Inflammatory macrophage treated with lipopolysaccharide for 1 hour (primary cell): Measurements from ENCODE around the gene RPL36AL.
A peak's percentile ranks its signal among the peaks of the same experiment; 100 is the strongest.
"Not testable (repeated sequence)": the region's sequence is repeated elsewhere in the genome, so short reads cannot be mapped to it uniquely, and the experiment has no call there.

Experiments
- DNase-seq, 2 donors: peaks; one replicate each; pipeline ENCODE4 v3.0.0-alpha.2; 2020 to 2022

Gene RPL36AL

DNA sequence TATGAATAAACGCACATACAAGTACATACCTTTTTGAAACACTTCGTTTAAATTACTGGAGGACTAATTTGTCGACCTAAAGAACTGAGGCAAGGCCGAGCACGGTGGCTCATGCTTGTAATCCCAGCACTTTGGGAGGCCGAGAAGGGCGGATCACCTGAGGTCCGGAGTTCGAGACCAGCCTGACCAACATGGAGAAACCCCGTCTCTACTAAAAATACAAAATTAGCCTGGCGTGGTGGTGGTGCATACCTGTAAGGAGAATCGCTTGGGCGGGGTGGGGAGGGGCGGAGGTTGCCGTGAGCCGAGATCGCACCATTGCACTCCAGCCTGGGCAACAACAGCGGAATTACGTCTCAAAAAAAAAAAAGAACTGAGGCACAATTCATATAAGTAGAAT, 1.2 kb downstream of the RPL36AL start:
- not testable (repeated sequence) for DNase-seq

DNA sequence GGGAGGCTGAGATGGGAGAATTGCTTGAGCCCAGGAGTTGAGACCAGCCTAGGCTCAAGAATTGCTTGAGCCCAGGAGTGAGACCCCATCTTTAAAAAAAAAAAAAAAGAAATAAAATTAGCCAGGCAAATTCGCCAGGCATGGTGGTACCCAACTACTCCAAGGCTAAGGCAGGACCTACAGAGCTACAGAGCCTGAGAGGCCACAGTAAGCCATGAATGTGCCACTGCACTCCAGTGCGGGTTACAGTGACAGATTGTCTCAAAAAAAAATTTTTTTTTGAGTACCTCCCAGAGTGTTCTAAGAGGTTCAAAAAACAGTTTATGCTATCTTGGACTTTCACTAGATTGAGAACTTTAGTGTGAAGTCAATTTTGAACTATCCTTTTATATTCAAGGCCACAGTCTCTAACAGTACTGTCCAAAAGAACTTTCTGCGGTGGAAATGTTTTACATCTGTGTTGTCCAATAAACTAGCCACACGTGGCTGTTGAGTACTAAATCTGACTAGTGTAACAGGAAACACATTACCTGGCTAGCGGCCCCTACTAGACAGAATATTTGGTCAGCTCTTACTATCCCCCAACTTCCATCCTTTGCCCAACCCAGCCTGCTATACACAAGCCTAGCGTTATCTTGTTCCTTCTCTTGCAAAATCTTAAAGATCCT, 2.4 kb downstream of the RPL36AL start:
- DNase-seq = no peak

DNA sequence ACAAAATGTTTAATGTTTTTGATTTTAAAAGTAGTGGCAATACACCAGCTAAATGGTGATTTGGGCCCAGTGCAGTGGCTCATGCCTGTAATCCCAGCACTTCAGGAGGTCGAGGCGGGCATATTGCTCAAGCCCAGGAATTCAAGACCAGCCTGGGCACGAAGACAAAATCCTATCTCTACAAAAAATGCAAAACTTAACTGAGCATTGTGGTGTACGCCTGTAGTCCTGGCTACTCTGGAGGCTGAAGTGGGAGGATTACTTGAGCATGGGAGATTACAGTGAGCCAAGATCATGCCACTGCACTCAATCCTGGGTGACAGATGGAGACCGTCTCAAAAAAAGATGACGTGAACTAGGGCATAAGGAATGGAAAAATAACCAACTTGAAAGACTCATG, 4.7 kb downstream of the RPL36AL start:
- DNase-seq = no peak

DNA sequence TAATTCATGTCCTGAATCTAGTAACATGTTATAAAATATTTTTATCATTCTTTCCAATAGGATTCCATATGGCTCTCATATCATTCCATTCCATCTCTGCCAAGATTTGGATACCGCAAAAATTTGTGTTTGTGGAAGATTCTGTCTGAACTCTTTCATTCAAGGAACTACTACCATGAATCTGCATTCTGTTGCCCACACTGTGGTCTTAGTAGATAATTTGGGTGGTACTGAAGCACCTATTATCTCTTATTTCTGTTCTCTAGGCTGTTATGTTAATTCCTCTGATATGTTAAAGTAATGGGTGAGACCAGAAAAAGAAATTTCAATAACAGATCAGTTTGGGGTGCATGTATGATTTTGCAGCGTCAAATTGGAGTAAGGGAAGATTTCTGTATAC, 6.2 kb downstream of the RPL36AL start:
- DNase-seq = no peak

DNA sequence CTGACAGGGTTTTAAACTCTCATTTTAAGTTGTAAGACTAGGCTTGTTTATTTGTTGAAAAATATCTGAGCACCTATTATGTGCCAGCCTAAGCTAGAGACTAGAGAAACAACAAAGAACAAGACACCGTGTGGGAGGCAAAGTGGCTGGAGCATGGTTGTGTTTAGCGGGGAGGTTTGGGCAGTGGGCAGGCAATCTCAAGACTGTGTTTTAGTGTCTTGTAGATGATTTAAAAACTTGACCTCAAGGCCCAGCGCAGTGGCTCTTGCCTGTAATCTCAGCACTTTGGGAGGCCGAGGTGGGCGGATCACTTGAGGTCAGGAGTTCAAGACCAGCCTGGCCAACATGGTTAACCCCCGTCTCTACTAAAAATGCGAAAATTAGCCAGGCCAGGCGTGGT, 7.8 kb downstream of the RPL36AL start:
- DNase-seq = no peak

DNA sequence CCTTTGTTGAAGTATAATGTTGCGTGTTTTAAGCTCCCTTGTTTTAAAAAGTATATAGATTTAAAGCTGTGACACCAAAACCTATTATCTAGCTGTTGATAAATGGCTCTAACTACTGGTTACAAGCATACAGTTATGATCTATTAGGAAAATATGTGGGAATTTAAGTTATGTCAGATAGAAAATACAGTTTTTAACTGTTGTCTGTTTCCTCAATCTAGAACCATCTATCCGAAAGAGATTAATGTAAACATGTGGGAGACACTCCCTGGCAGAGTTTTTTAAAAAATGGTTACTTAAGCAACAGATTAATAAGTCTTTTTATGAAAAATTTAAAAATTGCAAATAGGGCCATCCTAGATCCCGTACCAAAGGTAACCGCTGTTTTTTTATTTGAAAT, 8.2 kb downstream of the RPL36AL start:
- DNase-seq = no peak

DNA sequence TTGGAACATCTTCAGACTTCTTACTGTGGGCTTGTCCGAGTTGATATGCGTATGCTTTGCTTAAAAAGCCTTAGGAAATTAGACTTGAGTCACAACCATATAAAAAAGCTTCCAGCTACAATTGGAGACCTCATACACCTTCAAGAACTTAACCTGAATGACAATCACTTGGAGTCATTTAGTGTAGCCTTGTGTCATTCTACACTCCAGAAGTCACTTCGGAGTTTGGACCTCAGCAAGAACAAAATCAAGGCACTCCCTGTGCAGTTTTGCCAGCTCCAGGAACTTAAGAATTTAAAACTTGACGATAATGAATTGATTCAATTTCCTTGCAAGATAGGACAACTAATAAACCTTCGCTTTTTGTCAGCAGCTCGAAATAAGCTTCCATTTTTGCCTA, 12.8 kb downstream of the RPL36AL start:
- DNase-seq = no peak

DNA sequence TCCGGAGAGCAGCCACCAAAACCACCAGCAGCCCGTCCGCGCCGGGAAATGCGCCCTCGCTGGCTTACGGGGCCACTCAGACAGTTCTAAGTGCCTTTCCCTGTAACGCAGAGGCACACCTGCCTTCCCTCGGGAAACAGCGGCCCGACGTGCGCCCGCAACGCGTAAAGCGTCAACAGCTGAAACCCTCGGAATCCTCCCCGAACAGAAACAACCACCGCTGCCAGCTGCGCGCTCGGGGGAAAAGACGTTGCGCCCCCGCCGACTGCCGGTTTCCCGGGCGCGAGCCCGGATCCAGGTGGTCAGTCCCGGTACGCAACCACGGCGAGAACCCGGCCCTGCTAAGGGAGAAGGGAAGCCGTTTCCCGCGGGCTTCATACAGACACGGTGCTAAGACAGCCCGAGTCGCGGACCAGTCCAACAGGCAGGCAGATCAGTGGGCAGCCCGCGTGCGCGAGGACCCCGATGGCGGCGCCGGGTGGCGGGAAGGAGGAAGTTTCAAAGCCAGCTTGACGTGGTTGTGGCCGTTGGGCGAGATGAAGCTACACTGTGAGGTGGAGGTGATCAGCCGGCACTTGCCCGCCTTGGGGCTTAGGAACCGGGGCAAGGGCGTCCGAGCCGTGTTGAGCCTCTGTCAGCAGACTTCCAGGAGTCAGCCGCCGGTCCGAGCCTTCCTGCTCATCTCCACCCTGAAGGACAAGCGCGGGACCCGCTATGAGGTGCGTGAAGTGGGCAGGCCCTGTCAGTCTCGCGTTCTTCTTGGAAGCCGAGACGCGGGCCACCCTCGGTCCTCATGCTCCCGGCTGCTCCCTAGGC, 21.7 kb downstream of the RPL36AL start, which contains the start of gene LRR1:
TSS of gene LRR1 (plus strand) at position 456 of the 816 bp plus-strand sequence. CDS start at position 537, 81 bp downstream.
- peak; percentile 69 to 94 for DNase-seq

DNA sequence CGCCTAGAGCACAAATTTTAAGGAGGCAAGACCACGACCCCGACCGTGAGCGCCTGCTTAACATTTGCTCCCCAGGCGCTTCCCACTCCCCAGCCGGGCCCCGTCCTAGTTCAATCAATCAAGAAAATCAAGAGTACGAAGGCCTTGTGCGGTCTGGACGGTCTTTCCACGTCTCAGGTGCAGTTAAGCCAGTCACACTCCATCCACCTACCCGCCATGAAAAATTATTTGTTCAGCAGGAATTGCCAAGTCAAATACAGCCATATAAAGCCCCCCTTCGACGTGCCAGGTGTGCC, 22.3 kb downstream of the RPL36AL start:
- DNase-seq = no peak

DNA sequence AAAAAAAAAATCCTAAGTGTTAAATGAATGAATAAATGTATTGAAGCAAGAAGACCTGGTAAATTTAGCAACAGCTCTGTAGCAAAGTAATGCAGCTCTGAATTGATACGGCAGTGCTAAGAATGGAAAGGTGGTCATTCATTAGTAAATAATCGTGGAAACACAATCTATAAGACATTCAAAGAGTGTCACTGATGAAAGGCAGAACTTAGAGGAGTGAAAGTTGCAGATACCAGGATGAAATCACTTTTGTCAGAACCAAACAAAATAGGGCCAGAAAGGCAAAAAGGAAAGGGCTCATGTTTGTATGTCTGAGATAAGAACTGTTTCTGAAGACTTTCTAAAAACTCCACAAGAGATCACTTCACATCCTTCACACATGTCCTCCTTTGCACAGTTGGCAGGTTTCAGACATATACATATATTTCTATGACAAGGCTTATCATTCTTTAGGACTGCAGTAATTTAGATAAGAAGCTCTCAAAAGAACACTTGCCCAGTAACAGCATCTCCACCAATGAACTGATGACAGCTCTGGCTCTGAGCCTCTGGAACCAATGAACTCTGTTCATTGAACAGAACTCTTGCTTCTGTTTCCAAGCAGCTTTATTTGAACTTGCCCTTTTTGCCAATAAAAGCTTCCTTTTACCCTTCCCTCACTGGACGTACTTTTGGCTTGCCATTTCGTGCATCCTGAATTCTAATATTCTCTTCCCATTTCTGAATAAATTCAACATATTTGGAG, 25.9 kb downstream of the RPL36AL start:
- DNase-seq = no peak

DNA sequence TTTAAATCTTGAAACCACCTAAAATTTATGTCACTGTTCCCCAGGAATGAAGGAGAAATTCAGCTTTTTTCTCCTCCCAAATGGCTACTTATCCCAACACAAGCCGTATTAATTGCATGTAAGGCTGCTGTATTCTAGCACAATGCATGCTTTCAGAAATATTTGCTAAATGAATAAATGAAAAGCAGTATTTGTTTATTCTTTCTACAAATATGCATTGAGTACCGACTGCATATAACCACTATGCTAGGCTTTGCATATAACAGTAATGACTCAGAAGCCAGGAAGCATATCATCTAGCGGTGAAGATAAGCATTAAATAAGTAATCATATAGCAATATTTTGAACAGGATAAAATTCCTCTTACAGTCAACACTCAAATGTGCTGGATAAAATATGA, 27.4 kb downstream of the RPL36AL start:
- DNase-seq = no peak

DNA sequence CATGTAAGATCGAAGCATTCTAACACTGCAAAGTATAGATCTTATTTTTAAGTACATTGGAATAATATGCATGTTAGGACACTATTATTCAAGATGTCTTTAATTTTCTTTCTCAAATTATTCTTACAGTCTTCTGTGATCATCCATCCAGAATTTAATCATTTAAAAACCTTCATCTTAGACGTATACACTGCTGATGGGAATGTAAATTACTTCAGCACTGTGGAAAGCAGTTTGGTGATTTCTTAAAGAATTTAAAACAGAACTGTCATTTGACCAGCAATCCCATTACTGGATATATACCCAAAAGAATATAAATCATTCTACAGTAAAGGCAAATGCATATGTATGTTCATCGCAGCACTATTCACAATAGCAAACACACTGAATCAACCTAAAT, 31.0 kb downstream of the RPL36AL start:
- no peak for DNase-seq

DNA sequence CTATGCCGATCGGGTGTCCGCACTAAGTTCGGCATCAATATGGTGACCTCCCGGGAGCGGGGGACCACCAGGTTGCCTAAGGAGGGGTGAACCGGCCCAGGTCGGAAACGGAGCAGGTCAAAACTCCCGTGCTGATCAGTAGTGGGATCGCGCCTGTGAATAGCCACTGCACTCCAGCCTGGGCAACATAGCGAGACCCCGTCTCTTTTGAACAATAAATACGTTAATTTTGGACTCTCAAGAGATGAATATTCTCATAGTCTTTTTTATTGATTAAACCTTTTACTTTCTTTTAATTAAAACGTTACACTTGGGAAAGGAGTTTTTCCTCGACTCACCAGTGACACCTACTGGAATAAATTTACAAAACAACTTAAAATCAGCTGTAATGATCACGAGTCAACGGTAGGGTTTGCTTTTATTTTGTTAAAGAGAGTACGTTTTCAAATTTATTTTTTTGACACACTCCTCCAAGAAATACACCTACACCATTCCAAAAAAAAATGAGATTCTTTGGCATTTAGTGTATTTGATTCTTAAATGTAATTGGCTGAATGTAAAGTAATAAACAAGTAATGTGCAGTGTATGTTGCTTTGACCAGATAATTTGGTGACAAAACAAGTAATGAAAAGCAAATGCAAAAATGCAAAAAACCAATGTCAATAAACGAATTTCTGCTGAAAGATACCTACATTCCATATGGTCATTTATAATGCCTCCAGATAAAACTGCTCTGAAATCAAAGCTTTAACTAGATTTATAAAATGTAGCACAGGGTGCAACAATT, 33.6 kb downstream of the RPL36AL start:
- peak; percentile 74 to 94 for DNase-seq

DNA sequence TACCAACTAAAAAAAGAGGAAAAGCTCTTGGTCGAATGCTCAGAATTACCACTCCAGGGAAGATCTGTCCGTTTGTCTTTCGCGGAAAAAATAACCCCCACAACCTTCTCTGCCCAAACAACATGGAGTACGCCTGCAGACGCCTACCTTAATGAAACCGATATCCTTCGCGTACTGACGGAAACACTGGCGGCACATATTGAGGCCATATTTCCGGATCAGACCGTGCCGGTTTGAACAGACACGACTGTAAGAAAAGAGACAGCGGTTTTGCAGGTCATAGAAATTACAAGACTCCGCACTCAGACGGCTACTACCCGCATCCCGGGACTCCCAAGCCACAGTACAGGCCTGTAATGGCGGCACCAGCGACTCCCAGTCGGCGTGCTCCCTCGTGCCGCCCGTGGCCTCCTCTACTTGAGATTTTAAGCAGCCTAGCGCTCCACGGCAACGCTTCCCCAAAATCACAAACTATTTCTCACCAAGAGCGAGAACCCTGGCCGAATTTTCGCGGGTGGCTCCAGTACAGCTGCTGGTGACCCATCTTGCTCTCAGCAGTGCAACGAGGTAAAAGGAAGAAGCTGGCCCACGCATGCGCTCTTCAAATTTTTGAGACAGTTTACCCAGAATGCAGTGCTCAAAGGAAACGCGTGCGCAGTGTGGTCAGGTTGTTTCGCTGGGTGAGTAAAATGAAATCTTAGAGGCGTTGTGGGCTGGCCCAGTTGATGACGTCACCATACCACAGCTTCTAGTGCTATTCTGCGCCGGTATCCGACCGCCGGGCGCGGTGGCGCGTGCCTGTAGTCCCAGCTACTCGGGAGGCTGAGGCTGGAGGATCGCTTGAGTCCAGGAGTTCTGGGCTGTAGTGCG, 34.4 kb downstream of the RPL36AL start, which contains the start of gene RPS29:
TSS of gene RPS29 (minus strand) at position 578 of the 870 bp plus-strand sequence. CDS start at position 544, 34 bp downstream.
- DNase-seq = peak; percentile 99 to 100

DNA sequence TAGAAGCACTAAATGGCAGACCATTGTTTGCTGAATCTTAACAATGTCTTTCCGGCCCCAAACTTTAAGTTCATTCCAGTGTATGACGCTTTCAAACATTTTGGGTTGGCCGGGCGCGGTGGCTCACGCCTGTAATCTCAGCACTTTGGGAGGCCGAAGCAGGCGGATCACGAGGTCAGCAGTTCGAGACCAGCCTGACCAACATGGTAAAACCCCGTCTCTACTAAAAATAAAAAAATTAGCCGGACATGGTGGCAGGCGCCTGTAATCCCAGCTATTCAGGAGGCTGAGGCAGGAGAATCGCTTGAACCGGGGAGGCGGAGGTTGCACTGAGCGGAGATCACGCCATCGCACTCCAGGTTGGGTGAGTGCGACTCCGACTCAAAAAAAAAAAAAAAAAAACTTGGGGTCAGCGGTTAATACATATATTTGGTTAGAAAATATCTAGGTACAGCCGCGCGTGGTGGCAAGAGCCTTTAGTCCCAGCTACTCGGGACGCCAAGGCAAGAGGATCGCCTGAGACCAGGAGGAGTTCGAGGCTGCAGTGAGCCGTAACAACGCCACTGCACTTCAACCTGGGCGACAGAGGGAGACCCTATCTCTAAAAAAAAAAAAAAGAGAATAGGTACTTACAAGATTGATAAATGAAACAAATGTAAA, 35.3 kb downstream of the RPL36AL start:
- DNase-seq = not testable (repeated sequence)

DNA sequence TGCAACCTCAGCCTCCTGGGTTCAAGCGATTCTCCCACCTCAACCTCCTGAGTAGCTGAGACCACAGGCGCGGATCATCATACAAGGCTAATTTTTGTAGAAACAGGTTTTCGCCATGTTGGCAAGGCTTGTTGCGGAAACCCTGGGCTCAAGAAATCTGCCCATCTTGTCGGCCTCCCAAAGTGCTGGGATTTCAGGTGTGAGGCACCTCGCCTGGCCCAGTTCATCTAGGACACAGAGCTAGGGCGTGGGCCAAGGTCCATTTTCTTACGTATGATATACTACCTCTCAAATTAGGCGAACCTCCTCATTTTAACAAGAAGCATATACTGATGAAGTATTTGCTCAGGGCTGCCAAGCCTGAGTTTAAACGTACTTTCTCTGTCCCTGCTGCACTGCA, 36.4 kb downstream of the RPL36AL start:
- no peak for DNase-seq

DNA sequence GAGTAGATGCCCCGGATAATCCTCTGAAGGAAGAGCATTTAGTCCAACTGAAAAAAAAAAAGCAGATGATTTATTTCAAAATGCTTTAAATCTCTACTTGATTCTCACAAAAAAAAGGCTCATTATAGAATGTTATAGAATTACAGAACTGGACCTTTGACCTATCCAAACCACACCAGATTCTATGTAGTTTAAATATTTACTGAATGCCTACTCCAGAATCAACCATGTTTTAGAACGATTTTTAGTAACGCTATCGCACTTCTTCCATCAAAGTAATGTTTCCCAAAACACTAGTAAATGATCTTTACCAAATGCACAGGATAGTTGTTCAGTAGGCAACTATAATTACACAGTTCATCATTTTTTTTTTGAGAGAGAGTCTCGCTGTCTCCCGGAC, 36.8 kb downstream of the RPL36AL start:
- no peak for DNase-seq

DNA sequence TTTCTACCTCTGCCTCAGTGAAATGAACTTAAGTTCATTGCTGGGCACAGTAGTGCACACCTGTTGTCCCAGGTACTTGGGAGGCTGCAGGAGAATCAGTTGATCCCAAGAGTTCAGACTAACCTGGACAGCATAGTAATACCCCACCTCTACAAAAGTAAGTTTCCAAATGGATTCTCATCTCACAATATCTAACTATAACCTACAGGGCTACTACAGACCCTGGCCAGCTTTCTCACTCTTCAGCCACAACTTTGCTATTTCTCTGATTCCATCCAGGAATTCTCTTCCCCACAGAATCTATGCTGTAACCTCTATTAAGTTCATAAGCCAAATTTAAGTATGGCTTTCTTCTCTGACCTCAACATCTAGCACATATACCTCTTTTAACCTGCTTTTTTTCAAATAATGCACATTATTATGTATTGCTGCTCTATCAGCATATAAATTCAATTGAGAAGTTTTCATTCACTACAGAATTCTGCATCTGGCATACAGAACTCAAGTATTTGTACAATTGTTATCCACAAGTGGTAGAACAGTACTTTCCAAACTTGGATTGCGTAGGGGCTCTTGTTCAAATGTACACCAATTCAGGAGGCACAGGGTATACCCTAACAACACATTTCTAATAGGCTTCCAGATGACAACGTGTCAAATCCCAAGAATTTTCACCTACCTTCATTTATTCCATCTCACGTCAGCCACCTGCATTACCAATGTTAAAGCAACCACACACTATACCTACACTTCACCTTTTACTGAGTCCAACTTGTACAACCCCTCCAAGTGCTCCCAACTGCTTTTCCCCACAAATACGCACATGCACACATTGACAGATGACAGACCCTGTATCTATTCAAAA, 38.1 kb downstream of the RPL36AL start:
- no peak for DNase-seq

DNA sequence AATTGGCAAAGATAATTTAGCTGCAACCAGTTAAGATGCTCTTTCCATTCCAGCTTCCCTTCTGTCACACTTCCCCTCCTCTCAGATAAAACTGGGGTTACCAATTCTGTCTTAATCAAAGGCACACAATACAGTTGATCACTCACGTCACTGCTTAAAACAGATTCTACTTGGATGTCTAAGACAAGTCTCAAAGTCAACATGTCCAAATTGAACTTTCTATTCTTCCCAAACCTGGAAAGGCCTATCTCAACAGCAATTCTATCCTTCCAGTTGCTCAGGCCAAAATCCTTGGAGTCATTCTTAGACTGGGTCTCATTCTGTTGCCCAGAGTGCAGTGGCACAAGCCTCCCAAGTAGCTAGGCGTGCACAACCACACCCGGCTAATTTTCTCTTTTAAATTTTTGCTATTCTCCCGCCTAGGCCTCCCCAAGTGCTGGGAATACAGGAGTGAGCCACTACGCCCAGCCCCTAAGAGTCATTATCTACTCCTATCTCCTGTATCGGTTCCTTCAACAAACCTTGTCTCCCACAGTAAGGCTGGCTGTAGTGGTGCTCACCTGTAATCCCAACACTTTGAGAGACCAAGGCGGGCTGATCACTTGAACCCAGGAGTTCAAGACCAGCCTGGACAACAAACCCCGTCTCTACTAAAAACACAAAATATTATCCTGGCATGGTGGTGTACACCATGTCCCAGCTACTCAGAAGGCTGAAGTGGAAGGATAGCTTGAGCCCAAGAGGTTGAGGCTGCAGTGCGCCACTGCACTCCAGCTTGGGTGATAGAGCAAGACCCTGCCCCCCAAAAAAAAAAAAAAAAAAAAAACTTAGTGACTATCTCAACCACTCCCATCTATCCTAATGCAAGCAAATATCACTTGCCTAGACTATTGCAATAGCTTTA, 39.0 kb downstream of the RPL36AL start:
- DNase-seq = no peak
